ENCODE data around the gene GPC5.
A peak's percentile ranks its signal among the peaks of the same experiment; 100 is the strongest.
"Not testable (repeated sequence)": the region's sequence is repeated elsewhere in the genome, so short reads cannot be mapped to it uniquely, and the experiment has no call there.

The GPC5 gene

DNA sequence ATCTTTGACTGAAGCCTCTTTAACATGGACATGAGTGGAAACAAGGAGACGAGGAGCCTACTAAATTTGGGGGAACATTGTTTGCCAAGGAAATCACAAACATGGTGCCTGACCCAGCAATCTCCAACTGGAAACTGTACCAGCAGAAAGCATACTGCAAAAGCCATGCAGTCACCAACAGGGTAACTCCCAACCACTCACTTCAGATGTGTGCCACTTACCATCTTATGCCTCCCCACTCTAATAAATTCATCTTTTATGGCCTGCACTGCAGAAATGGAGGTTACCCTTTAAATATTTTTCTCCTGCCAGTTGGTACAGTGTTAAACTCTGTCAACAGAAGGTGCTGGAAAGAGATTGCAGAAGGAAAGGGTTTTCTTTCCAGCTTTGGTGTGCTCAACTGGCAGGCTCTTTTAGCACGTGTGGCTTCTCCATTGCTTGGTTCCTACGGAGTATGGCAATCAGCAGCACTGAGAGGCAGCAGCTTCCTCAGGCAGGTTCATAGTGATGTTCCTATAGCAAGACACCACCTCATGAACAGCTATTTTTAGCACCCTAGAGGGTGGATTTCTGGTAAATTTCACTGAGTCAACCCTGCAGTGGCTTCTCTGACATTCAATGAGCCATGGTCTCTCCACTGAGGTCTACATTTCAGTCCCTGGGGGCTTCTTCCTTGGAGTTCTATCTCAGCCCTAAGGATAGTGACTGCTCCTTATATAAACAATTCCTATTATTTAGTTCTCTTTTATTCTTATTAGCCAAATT, 29.6 kb upstream of the GPC5 start:
- DNase-seq: no peak

DNA sequence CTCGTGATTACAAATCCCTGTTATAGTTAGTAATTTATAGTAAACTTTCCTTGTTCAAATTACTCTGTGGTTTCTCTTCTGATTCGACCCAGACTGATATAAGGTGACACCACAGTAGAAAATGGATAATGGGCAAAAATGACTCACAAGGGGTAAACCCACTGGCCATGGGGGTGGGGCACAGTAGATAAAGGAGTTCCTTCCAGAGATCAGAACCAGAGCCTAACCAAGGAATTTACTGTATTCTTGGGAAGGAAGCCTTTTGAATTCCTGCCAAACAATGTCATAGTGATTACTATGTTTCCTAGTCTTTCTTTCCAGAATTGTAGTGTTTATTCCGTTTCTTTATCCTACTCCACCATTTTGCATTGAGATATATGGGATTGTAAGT, 29.0 kb upstream of the GPC5 start:
- no peak for DNase-seq

DNA sequence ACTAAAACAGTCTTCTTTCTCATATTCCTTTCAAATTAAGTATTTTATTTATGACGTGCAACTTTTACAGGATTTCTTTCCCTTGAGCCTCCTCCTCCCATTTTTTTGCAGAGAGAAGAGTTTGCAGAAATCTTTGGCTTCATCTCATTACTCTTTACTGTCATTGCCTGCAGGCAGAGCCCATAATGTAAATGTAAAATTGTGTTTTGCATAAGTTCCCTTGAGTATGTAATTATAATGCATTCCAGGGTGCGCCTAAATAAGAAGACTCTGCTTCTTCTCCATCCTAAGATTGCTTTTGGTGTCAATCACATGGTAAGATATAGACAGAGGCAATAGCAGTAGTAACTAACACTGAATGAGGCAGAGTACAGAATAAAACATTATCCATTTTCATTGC, 27.9 kb upstream of the GPC5 start:
- no peak for DNase-seq

- DNase-seq: no peak
These were observed 25.5 kb upstream of the GPC5 start for GRCh38 chr13:91372911-91373310.

GRCh38 chr13:91375116-91375729, 23.2 kb upstream of the GPC5 start:
- DNase-seq: no peak

DNA sequence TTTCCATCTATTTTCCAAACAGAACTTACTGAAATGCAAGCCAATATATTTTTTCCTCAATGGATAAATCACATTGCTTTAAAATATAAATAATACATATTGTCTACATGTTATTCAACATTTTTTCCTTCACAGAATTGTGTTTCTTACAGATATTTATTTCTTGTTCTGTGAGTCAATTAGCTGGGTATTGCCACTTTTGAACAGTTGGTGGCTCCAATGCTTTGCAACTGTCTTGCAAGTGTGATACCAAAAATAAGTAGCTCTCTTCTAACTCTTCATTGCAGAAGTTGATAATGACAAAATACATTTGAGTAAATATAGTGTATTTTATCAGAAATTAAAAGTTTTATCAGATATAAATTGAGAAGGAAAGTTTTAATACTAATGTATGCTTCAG, 17.1 kb upstream of the GPC5 start:
- DNase-seq: peak in 11 of 58 donors; percentile 2 to 60 (median 5)

GRCh38 chr13:91383836-91384235, 14.6 kb upstream of the GPC5 start:
- no peak for DNase-seq

DNA sequence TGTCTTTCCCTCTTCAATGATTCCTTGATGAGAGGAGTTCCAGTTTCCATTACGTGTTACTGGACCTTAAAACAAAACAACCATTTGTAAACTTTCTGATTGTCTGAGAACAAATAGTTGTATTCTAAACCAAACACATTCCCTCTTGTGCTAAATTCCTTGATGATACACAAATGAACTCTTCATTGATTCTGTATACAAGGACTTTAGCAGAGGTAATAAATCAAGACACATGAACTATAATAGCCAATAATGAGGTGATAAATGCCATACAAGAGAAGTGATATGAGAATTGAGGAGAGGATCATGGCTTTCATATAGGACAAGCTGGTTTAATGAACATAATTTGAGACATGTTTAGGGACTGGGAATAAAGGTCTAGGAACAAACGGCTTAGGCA, 13.5 kb upstream of the GPC5 start:
- DNase-seq: no peak

GRCh38 chr13:91389186-91389585, 9.2 kb upstream of the GPC5 start:
- no peak for DNase-seq

DNA sequence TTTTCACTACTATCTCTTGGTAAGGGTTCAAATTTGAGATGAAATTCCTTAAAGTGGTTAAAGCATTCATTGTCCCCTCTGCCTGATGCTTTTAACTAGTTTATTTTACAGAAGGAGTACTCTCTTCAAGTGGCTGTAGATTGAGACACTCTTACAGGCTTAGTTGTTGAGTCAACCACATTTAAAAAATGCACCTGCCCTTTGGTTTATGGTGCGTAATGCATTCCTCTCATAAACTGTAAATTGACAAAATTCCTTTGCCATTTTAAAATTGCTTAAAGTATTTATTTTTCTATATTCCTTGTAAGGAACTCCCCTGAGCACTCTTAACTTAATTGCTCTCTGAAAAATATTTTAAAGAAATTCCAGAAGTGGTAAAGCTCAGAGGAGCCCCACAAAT, 826 bp upstream of the GPC5 start:
- DNase-seq: no peak

GRCh38 chr13:91399189-91400062, 1.0 kb downstream of the GPC5 start:
- peak in 18 of 58 donors; percentile 1 to 47 (median 16) for DNase-seq

- peak in 1 of 58 donors; percentile 7 for DNase-seq
These were observed 1.6 kb downstream of the GPC5 start for GRCh38 chr13:91400063-91400399.

GRCh38 chr13:91400671-91401070, 2.2 kb downstream of the GPC5 start:
- DNase-seq: no peak

DNA sequence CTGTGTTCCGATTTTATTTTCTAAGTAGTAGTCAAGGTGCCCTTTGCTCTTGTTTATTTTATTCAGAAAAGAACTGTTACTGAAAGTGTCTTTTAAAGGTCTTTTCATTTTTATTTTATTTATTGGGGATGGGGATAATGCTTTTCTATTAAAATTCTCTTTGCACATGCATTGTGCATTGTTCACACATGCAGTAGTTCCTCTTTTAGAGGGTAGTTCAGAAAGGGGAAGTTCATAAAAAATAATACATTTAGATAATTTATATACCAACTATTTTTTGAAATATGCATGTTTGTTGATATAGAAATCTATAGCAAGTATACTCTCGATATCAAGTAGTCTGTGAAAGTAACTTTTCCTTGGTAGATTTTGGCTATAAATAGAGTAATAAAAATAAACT, 3.5 kb downstream of the GPC5 start:
- DNase-seq: no peak

GRCh38 chr13:91405240-91405639, 6.8 kb downstream of the GPC5 start:
- no peak for DNase-seq

DNA sequence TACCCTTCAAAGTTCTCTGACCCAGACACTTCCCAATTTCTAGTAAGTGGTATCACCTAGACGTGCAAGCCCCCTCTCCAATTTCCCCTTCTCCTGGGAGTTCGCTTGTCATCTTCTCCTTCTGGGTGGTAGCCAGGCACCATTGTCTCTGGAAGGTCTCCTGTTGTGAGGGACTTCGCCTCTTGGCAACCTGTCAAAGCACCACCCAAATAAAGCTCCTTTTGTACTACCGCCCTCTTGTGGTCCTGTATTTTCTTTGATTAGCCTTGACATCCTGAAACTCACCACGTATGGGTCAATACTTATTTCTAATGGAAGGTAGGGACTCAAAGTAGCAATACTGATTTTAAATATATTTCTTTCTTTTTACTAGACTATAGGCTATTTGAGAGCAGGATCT, 8.2 kb downstream of the GPC5 start:
- DNase-seq: peak in 3 of 58 donors; percentile 3 to 15 (median 4)

- DNase-seq: no peak
These were observed 10.6 kb downstream of the GPC5 start for GRCh38 chr13:91408971-91409370.

GRCh38 chr13:91416579-91416978, 18.2 kb downstream of the GPC5 start:
- DNase-seq: not testable (repeated sequence)

GRCh38 chr13:91417660-91418325, 19.4 kb downstream of the GPC5 start:
- no peak for DNase-seq

DNA sequence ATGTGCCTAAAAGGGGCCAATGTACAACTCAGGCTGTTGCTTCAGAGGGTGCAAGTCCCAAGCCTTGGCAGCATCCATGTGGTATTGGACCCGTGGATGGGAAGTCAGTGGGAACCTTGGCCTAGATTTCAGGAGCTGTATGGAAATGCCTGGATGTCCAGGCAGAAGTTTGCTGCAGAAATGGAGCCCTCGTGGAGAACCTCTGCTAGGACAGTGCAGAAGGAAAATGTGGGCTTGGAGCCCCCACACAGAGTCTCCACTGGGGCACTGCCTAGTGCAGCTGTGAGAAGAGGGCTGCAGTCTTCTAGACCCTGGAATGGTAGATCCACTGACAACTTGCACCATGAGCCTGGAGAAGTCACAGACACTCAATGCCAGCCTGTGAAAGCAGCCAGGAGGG, 28.5 kb downstream of the GPC5 start:
- DNase-seq: no peak

- not testable (repeated sequence) for DNase-seq
These were observed 40.3 kb downstream of the GPC5 start for GRCh38 chr13:91438674-91439073.

DNA sequence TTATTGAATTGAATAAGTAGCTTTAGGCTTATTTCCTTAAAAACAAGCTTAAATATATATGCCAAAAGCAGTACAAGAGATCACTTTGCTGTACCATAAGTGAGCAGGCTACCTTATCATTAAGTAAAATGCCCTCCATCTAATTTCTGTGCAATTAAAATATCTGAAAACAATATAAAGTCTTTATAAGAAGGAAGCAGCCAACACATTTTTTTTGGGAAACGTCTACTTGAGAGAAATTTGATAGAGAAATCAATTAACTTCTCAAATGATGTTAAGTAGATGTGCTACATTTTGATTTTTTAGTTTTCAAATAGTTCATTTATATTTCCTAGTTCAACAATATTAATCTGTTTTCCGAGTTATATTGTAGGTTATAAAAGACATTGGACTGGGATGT, 52.5 kb downstream of the GPC5 start:
- no peak for DNase-seq

Data from anterior cingulate cortex (tissue), 58 donors.